CD14-positive monocyte (primary cell): ENCODE measurements around the gene RBL2. TPM values are rescaled to one million over a fixed set of nuclear protein-coding genes. Genes with fewer than 3 reads are reported as not detected.

Source experiments
- DNase-seq, 3 donors: peaks; one replicate each; pipeline ENCODE4 v3.0.0-alpha.2; 2011 to 2022
- H2AFZ ChIP-seq: 2 replicates; pipeline ENCODE4 v1.6.0; 2012; ENCODE audit warnings: mild to moderate bottlenecking, low read depth, low read length, inconsistent platforms; ENCODE audit not compliant: insufficient read depth, poor library complexity, severe bottlenecking
- H3K27ac ChIP-seq, 2 donors: 1 replicate in 1 of 2; 2 replicates in 1 of 2; pipeline ENCODE4 v1.5.1; 2012 to 2013; ENCODE audit warnings: low read length in 2 of 2, control low read depth in 1 of 2, inconsistent platforms in 1 of 2, low read depth in 1 of 2, mild to moderate bottlenecking in 1 of 2
- H3K27me3 ChIP-seq, 2 donors: one replicate each; pipeline versions ENCODE4 v1.6.0 to v1.6.1; 2011 to 2013; ENCODE audit warnings: low read length in 2 of 2; ENCODE audit not compliant: control insufficient read depth in 2 of 2, insufficient read depth in 2 of 2
- H3K36me3 ChIP-seq, 2 donors: replicated peaks in 1 of 2; 1 replicate in 1 of 2; 2 replicates in 1 of 2; pipeline versions ENCODE4 v1.5.1 to v1.6.1; 2012 to 2013; ENCODE audit warnings: low read length in 2 of 2, control low read depth in 1 of 2, inconsistent platforms in 1 of 2, mild to moderate bottlenecking in 1 of 2; ENCODE audit not compliant: insufficient read depth in 2 of 2, control insufficient read depth in 1 of 2
- H3K4me1 ChIP-seq, 2 donors: 1 replicate in 1 of 2; 2 replicates in 1 of 2; pipeline versions ENCODE4 v1.5.1 to v1.6.1; 2012 to 2013; ENCODE audit warnings: low read length in 2 of 2, control low read depth in 1 of 2, inconsistent platforms in 1 of 2, mild to moderate bottlenecking in 1 of 2, moderate library complexity in 1 of 2; ENCODE audit not compliant: insufficient read depth in 2 of 2, control insufficient read depth in 1 of 2
- H3K4me2 ChIP-seq: replicated peaks from 2 replicates; pipeline ENCODE3; 2012; ENCODE audit warnings: low read length, moderate library complexity, mild to moderate bottlenecking; ENCODE audit not compliant: poor library complexity, severe bottlenecking; ENCODE audit errors: extremely low read depth
- H3K4me3 ChIP-seq, 3 experiments: fragments of 200-600 bp in 1 of 3; sonication (generic) in 1 of 3; replicated peaks in 1 of 3; 1 replicate in 2 of 3; 2 replicates in 1 of 3; pipeline ENCODE4 v1.5.1; 2011 to 2013; ENCODE audit warnings: low read length in 3 of 3, mild to moderate bottlenecking in 3 of 3, control low read depth in 2 of 3, low read depth in 2 of 3, inconsistent platforms in 1 of 3, moderate library complexity in 1 of 3
- H3K79me2 ChIP-seq: 2 replicates; pipeline ENCODE4 v1.6.0; 2012; ENCODE audit warnings: mild to moderate bottlenecking, control low read depth, inconsistent platforms, low read length, moderate library complexity; ENCODE audit not compliant: insufficient read depth
- H3K9ac ChIP-seq: 2 replicates; pipeline ENCODE4 v1.6.0; 2017; ENCODE audit warnings: low read length, mild to moderate bottlenecking; ENCODE audit not compliant: insufficient read depth, poor library complexity, severe bottlenecking
- H3K9me3 ChIP-seq, 2 donors: replicated peaks in 1 of 2; 1 replicate in 1 of 2; 2 replicates in 1 of 2; pipeline versions ENCODE4 v1.5.1 to v1.6.1; 2012 to 2013; ENCODE audit warnings: low read length in 2 of 2, control low read depth in 1 of 2; ENCODE audit not compliant: control insufficient read depth in 1 of 2, insufficient read depth in 1 of 2
- H4K20me1 ChIP-seq: 2 replicates; pipeline ENCODE4 v1.6.0; 2012; ENCODE audit warnings: mild to moderate bottlenecking, low read length, control low read depth, moderate library complexity; ENCODE audit not compliant: insufficient read depth
- H3K27ac Mint-ChIP-seq, 7 donors: one replicate each; pipeline ENCODE4 v1.8.0; 2020; ENCODE audit warnings: mild to moderate bottlenecking in 7 of 7, mixed read lengths in 7 of 7, moderate library complexity in 6 of 7, inconsistent platforms in 2 of 7
- H3K27me3 Mint-ChIP-seq, 3 donors: one replicate each; pipeline ENCODE4 v1.8.0; 2021 to 2022; ENCODE audit warnings: low read depth in 3 of 3, mild to moderate bottlenecking in 3 of 3, mixed read lengths in 3 of 3, moderate library complexity in 3 of 3, inconsistent platforms in 1 of 3
- H3K36me3 Mint-ChIP-seq, 2 donors: one replicate each; pipeline ENCODE4 v1.8.0; 2020; ENCODE audit warnings: mixed read lengths in 2 of 2, inconsistent platforms in 1 of 2, mild to moderate bottlenecking in 1 of 2
- H3K4me1 Mint-ChIP-seq: one replicate; pipeline ENCODE4 v1.8.0; 2020; ENCODE audit warnings: mild to moderate bottlenecking, mixed read lengths
- H3K4me3 Mint-ChIP-seq, 2 donors: one replicate each; pipeline ENCODE4 v1.8.0; 2020; ENCODE audit warnings: mild to moderate bottlenecking in 2 of 2, mixed read lengths in 2 of 2, moderate library complexity in 1 of 2
- H3K9me3 Mint-ChIP-seq, 7 donors: one replicate each; pipeline ENCODE4 v1.8.0; 2020 to 2022; ENCODE audit warnings: mixed read lengths in 7 of 7, mild to moderate bottlenecking in 6 of 7, moderate library complexity in 6 of 7, inconsistent platforms in 2 of 7
- CTCF ChIP-seq: fragments of 200-600 bp; IDR thresholded peaks from one replicate; pipeline ENCODE4 v1.8.0; 2022; ENCODE audit warnings: antibody characterized with exemption, mild to moderate bottlenecking
- WGBS: methylation state at CpG from one replicate; pipeline ENCODE4 v1.1.5; 2013; ENCODE audit warnings: missing lambda C conversion rate; ENCODE audit not compliant: insufficient coverage; 5-methylcytosine and 5-hydroxymethylcytosine counted together
- intact Hi-C, 2 donors: fragments of 100-400 bp; cut with micrococcal nuclease; formaldehyde crosslinking; loops; one replicate each; pipeline versions ENCODE4 v1.15.0 to v1.15.1; 2023
- polyA plus RNA-seq, 3 donors: library from polyadenylated mRNA; depleted of rRNA in 1 of 3; unstranded in 2 of 3; stranded (reverse) in 1 of 3; fragments of 300-500 nt in 2 of 3; fragments of >200 nt in 1 of 3; fragmentation: Illumina TruSeq in 2 of 3; gene quantifications; 1 replicate in 2 of 3; 2 replicates in 1 of 3; pipeline ENCODE4 v1.2.3, GENCODE V29; 2012 to 2021

RBL2 gene
- polyA plus RNA-seq, 3 donors = 54.3 to 104 (median 77.7) TPM

GRCh38 chr16:53517851-53518250, 83.6 kb downstream of the RBL2 start:
- H3K27me3 Mint-ChIP-seq = peaks cover 22 to 51% (median 40%) of the 10 kb centered on the region in 3 donors
- TF ChIP-seq CTCF = no peak
- H3K9me3 Mint-ChIP-seq = peaks cover 0 to 18% (median 13%) of the 10 kb centered on the region in 7 donors
- DNase-seq = no peak
- H3K4me3 ChIP-seq = no peak overlapping the region
- H3K4me1 ChIP-seq = peaks cover 20 to 21% of the 10 kb centered on the region in 2 donors
- H3K4me1 Mint-ChIP-seq = peaks cover 26% of the 10 kb centered on the region
- H3K79me2 ChIP-seq = no peaks in the 10 kb centered on the region
- no peaks in the 10 kb centered on the region for H3K36me3 ChIP-seq
- no peak overlapping the region for H2AFZ ChIP-seq
- H3K27me3 ChIP-seq = peaks cover 2 to 11% of the 10 kb centered on the region in 2 donors
- H3K27ac Mint-ChIP-seq = peak overlapping the region in 2 of 7 donors; percentile 26 to 32
- intact Hi-C loops = no loop called here
- H3K9ac ChIP-seq = peak overlapping the region; percentile 38
- peak overlapping the region; percentile 73 for H3K4me2 ChIP-seq
- no peaks in the 10 kb centered on the region for H4K20me1 ChIP-seq
- WGBS = 71% methylated on average over 4 of the region's 4 CpGs
- no peak overlapping the region for H3K27ac ChIP-seq
- peak overlapping the region in 1 of 2 donors; percentile 74 for H3K4me3 Mint-ChIP-seq
- H3K9me3 ChIP-seq = no peaks in the 10 kb centered on the region
- H3K36me3 Mint-ChIP-seq = no peaks in the 10 kb centered on the region

GRCh38 chr16:53518550-53519416, 84.5 kb downstream of the RBL2 start:
- Histone ChIP-seq H3K27me3 (peaks cover 2 to 11% of the 10 kb centered on the region in 2 donors), H3K4me3 (peak overlapping the region in 2 of 3 experiments; percentile 10 to 59), H3K27ac (peak overlapping the region in 1 of 2 donors; percentile 39), H3K36me3 (no peaks in the 10 kb centered on the region), H3K9me3 (no peaks in the 10 kb centered on the region), H2AFZ (peak overlapping the region; percentile 67), H3K79me2 (no peaks in the 10 kb centered on the region), H3K4me1 (peaks cover 20 to 21% of the 10 kb centered on the region in 2 donors), H3K4me2 (peak overlapping the region; percentile 73), H4K20me1 (no peaks in the 10 kb centered on the region), H3K9ac (peak overlapping the region; percentile 38)
- Mint-ChIP-seq H3K27ac (peak overlapping the region in 6 of 7 donors; percentile 12 to 72 (median 52)), H3K36me3 (no peaks in the 10 kb centered on the region), H3K27me3 (peaks cover 20 to 53% (median 46%) of the 10 kb centered on the region in 3 donors), H3K9me3 (peaks cover 0 to 13% (median 9%) of the 10 kb centered on the region in 7 donors), H3K4me1 (peaks cover 26% of the 10 kb centered on the region), H3K4me3 (peak overlapping the region; percentile 51 to 87)
- WGBS = 25% methylated on average over 11 of the region's 19 CpGs
- TF ChIP-seq CTCF = no peak
- peak in 2 of 3 donors; percentile 20 to 58 for DNase-seq
- intact Hi-C loops = no loop called here
